HG03558 (cell line): ENCODE data around the gene SMIM10L2A.
"Not testable (repeated sequence)": the region's sequence is repeated elsewhere in the genome, so short reads cannot be mapped to it uniquely, and the experiment has no call there.

Source experiments
- ATAC-seq: cut with Tn5 transposase; IDR thresholded peaks from one replicate; pipeline ENCODE4 v1.9.1; 2021; ENCODE audit warnings: moderate number of reproducible peaks; ENCODE audit not compliant: unreplicated experiment; ENCODE audit errors: extremely low read depth

The SMIM10L2A gene

DNA sequence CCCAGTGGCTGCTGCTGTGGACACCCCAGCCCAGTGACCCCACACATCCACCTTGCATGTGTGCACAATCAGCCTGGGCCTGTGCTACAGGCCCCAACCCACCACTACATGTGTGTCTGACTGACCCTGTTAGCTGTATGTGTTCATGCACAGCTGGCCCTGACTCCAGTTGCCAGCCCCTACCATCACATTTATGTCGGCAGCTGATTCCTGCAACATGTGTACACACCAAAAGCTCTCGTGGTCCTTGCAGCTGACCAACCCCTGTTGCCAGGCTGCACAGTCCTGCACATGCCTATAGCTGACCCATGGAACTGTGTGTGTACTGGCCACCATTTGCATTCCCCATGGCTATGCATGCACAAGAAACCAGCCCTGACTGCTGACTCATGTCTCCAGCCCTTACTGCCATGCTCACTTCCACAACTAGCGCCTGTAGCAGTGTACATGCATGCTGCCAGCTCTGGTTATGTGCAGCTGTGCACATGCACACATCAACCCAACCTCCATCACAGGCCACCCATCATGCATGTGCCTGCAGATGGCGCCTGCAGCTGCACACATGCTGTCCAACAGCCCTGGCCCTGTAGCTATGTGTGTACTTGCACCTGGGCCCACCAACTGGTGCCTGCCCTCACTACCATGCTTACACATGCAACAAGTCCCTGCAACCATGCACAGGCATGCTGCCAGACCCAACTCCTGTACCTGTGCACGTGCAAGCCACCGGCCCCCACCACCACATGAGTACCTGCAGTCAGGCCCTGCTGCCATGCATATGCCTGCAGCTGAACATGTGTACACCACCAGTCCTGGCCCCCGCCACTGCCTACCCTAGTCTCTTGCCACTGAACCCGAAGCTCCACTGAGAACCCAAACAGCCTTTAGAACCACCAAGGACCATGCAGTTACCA, 28.1 kb downstream of the SMIM10L2A start:
- no peak for ATAC-seq

DNA sequence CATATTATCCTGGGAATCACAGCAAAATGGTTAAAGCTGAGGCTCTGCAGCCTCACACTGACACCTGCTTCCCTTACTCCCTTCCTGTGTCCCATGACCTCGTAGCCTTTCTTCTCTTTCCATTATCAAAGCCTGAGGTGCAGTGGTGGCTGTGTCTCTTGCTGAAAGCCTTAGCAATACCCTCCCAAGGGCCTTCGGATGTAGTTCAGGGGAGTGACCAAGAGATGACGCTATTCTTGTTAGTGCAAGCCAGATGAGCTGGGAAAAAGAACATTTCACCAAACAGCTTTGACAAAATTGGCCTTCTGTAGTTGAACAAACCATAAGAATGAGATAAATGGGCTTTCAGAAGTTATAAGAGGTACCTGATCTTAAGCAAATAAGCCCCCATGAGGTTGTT, 31.6 kb downstream of the SMIM10L2A start:
- ATAC-seq: no peak

DNA sequence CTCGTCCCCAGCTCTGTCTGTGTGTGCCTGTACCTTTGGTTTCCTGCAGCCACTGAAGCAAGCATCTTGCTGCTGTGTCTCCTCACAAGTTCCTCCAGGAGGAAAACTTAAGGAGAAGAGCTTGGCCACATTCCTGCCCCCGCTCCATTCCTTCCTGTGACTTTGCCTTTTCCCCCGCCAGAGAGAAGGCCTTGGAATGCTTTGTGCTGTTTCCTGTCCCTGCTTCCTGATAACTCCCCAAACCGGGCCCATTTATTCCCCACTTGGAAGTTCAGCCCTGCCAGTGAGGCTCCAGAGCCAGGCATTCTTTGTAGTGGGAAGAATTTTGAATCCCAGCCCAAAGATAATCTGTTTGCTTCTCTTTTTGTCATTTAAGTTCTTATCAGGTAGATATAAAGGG, 33.1 kb downstream of the SMIM10L2A start:
- no peak for ATAC-seq

DNA sequence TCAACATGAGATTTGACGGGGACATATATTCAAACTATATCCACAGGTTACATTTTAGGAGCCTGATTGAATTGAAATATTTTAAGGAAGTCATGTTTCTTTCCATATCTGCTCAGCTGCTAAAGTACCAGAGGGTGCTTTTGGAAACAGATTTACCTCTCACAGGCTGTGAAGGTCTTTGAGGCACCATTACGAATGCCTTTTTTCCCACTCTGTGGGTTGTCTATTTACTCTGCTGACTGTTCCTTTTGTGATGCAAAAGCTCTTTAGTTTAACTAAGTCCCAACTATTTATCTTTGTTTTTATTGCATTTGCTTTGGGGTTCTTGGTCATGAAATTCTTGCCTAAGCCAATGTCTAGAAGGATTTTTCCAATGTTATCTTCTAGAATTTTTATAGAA, 40.0 kb downstream of the SMIM10L2A start:
- ATAC-seq: not testable (repeated sequence)

DNA sequence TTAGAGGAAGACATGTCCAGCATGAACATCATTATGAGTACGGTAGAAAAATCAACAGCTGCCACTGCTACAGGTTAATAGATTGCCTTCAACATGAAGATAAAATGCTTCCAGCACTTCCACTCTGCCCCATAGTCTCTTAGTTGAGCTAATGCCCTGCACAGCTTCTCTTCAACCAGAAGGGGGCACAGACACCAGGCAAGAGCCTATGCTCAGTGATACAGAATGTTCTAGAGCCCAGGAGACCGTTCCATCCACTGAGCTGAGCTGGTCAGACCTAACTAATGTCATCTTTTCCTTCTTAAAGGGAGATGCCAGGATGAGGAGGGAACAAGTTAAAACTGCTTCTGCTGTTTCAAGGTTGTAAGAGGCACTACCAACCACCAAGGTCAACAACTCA, 42.2 kb downstream of the SMIM10L2A start:
- ATAC-seq: no peak

DNA sequence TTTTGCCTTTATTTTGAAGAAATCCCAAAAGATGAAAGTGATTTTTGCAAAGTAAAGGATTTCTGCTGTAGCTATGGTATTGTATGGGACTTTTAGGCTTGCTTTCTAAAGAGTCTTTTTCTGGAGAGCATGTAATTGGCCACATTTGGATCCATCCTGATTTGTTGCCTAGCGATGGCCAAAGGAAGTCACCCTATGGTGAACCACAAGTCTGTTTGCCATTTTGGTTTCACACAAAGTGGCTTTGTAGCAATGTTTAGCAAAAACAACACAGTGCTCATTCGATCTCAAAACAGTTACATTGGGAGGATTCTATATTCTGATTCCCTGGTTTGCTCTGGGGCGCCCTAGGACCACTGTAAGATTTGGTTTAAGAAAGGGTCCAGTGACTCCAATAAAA, 54.6 kb downstream of the SMIM10L2A start:
- ATAC-seq: no peak

GRCh38 chrX:135477576-135477975, 55.8 kb downstream of the SMIM10L2A start:
- no peak for ATAC-seq
